ENCODE measurements around the gene CCNI.
"Not testable (repeated sequence)": the region's sequence is repeated elsewhere in the genome, so short reads cannot be mapped to it uniquely, and the experiment has no call there.

The CCNI gene

DNA sequence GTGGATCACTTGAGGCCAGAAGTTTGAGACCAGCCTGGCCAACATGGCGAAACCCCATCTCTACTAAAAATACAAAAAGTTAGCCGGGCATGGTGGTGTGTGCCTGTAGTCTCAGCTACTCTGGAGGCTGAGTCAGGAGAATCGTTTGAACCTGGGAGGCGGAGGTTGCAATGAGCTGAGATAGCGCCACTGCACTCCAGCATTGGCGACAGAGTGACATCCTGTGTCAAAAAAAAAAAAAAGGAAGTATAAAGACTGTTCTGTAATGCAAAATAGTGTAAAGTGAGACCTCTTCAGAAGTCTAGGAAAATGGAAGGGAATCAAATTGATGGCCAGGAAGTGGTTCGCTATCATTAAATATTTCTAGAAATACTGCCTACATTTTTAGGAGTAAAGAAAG is 5.0 kb upstream of the CCNI start:
- not testable (repeated sequence) for DNase-seq (ENCODE audit: low spot score)

DNA sequence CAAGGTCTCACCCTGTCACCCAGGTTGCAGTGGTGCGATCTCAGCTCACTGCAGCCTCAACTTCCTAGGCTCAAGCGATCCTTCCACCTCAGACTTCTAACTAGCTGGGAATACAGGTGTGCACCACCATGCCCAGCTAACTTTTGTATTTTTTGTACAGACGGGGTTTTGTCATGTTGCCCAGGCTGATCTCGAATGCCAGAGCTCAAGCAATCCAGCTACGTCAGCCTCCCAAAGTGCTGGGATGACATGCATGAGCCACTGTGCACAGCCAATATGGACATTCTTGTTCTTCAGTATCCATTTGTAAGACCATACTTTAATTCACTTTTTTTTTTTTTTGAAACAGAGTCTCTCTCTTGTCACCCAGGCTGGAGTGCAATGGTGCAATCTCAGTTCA is 3.5 kb upstream of the CCNI start:
- no peak for DNase-seq (ENCODE audit: low spot score)

DNA sequence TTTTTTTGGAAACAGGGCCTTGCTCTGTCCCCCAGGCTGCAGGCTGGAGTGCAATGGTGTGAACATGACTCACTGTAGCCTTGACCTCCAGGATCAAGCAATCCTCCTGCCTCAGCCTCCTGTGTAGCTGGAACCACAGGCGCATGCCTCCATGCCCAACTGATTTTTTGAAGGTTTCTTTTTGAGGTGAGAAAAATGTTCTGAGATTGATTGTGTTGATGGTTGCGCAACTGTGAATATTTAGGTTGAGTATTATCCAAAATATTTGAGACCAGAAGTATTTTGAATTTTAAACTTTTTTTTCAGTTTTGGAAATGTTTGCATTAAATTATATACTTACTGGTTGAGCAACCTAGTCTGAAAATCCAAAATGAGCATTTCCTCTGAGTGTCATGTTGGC is 2.6 kb upstream of the CCNI start:
- no peak for DNase-seq (ENCODE audit: low spot score)

DNA sequence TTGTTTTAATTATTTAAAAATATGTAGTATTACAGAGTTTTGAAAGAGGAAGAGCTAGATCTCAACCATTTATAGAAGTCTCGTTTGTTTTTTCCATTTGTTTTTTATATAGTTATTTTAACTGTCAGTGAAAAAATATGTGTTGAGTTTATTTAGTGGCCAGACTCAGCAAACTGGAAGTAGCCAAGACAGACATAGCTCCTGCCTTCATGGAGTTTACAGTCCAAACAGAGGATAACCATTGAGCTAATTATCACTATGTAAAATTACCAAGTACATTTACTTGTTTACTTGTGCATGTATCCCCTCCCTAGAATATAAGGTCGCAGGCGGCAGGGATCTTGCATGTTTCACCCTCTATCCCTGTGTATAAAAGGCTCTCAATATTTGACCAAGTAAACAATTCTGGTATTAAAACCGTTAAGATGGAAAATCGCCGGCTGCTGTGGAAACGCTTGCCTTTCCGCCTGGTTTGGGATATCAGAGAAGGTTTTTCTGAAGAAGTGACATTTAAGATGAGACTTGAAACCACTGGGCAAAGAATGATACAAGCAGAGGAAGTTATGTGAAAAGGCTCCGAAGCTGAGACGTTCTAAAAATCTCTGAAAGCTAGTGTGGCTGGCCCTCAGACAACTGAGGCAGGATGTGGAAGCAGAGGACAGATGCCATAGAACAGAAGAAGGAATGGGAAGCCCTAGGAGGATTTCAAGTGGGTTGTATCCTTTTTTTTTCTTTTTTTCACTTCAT is 1.3 kb upstream of the CCNI start:
- peak; percentile 14 for DNase-seq (ENCODE audit: low spot score)

DNA sequence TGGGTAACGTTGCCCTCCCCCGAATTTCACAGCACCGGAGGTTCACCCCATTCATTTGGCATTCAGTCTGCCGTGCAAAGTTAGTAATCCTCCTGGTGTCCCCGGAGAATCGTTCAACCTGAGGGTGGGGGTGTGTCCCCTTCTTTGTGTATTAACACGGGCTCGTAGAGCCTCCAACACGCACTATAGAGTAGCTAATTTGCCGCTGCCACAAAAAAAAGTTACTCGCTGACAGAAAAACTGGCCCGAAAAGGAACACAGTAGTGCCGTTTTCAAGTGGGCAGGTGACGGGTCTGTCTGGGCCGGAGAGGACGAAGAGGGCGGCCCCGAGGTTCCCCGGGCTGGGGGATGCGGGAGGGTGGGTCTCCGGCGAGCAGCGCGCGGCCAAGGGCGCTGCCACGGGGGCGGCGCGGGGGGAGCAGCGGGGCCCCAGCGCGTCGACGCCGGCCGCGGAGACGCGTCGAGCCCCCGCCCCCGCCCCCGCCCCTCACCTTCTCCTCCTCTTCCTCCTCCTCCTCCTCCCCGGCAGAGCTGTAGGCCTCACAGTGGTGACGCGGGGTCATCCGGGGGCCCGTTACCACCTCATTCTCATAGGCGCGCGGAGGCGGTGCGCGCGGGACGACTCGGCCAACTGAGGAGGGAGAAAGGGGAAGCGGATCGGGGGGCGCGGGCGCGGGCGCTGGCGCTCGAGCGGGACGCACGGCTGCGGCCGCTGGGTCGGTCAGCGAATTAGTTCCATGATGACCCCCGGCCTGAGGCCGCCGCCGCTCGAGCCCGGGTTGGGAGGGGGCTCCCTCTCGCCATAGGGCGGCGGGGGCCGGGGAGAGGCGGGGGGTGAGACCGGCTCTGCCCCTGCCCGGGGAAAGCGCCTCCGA is 571 bp downstream of the CCNI start:
- peak; percentile 85 for DNase-seq (ENCODE audit: low spot score)

DNA sequence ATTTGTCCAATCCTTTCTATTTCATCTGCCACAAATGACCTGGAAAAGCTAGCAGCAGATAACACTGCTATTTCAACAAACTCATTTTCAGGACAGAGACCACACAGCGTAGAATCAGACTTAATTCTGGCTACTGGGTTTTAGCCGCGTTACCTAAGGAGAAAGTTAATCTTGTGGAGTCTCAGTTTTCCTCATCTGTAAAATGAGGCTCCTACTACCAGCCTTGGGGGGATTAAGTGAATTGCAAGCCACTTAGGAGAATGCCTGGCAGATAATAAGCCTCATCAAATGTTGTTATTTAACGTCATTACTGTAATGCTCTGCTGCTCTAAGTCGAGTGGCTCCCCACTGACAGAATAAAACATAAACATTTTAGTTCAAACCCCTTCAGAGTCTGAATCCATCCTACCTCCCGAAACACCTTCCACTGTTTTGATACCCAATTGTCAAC is 1.4 kb downstream of the CCNI start:
- DNase-seq (ENCODE audit: low spot score) = peak; percentile 6

DNA sequence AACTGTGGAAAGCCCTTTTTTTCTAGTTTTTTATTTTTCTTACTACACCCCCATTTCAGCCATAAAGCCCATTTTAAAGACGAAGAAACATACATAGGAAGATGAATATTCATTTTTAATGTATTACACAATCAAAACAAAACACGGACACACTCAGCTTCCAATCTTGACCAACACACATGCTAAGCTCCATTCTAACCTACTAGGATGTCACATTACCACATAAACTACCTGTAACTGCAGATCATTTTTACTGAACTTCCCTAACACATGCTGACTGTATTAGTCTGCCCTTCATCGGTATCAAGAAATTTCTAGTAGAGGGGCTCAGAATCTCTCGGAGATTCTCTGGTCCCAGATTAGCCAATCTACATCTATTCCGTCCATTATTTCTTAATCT is 1.8 kb downstream of the CCNI start:
- peak; percentile 18 for DNase-seq (ENCODE audit: low spot score)

DNA sequence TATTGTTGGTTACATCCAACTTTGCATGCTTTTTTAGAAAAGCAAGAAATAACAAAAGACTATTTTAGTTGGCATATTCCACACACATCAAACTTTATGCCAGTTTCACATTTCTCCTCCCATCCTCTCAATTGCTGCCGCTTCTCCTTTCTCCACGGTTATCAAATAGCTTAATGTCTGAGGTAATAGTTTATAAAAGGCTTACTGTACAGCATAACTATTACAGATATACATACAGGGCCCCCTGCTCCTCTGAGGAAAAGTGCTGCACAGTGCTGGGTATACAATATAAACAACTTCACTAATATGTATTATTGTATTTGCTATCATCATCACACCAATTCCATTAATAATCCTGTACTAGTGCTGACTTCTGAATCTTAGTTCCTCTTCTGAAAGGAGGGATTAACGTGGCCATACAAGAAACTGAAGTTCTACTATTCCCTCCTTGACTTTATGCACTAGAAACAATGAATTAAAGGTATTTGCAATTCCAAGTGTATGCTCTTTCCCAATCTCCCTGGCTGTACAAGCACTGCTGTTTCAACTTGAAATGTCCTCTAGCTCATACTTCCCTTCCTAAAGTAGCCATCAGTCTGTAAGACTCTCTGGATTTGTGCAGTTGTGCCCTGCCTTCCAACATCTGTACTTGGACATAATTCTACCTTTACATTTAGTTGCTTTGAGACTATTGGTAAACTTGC is 2.5 kb downstream of the CCNI start:
- peak; percentile 40 for DNase-seq (ENCODE audit: low spot score)

DNA sequence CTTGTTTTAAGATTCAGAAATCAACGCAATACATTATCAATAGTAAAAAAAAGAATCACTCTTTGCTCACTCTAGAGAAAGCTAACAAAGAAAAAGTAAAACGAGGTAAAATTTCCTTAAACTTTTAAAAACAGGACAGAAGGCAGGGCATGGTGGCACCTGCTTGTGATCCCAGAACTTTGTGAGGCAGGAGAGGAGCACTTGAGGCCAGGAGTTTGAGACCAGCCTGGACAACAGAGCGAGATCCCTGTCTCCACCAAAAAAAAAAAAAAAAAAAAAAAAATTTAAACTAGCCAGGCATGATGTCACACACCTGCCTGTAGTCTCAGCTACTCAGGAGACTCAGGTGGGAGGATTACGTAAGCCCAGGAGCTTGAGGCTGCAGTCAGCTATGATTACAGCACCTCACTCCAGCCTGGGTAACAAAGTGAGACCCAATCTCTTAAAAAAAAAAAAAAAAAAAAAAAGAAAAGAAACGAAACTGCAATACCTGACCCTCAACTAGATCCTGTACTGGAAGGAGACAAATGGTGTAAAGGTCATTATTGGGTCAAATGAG is 3.5 kb downstream of the CCNI start:
- DNase-seq (ENCODE audit: low spot score) = no peak

DNA sequence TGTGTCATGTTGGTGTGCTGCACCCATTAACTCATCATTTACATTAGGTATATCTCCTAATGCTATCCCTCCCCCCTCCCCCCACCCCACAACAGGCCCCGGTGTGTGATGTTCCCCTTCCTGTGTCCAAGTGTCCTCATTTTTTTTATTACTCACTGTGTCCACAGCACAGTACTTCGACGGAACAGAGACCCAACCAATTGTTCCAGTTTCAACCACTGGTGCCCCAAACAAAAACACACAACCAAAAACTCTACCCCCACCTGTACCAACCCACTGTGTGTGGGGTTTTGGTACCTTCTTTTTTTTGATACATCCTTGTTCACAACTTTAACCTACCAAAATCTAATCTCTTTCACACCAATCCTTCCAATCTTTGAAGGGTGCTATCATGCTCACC is 6.3 kb downstream of the CCNI start:
- DNase-seq (ENCODE audit: low spot score) = not testable (repeated sequence)

DNA sequence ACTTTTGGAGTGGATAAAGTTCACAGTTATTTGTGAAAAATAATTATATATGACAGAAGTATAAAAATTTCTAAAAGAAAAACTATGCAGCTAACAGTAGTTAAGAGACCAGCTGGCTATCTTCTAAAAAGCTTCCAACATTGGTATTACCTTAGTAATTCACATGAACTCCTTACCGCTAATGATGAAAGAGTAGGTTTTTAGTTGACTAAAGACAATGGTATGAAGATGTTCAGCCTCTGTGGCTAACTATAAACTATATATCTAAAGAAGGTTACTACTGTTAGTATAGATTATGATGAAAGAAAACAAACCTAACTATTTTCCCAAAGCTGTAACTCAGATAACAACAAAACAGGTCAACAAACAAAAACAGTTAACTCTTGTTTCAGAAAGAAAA is 10.4 kb downstream of the CCNI start:
- no peak for DNase-seq (ENCODE audit: low spot score)

DNA sequence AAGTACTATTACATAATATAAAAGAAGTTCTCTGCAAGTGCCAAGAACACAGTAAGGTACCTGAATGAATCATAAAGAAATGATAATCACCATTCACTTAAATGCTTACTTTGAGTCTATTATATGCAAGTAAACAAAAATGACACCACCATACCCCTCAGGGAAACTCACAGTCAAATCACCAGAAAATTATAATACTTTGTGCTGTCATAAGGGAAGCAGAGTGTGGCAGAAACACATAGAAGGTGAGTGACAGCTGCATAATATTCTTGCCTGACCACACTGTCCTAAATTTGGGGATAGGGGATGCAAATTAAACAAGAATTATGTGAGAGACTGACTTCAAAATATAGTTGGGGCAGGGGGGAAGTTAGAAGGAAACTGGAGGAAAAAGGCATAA is 12.9 kb downstream of the CCNI start:
- no peak for DNase-seq (ENCODE audit: low spot score)

DNA sequence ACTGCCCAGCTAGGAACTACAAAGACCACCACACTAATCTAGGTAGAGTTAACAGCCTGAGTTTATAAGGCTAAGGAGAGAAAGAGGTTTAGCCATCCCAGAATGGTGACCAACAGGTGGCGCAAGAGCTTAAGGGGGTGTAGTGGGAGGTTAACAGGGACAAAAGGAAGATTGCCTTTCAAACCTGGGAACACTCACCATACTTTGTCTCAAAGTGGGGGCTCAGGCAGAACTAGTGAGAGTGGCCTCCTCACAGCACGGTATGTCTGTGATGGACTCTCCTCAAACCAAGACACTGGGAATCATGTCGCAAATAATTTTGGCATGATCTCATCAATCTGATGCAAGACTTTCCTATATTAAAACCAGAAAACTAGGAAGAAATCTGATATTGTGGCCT is 23.4 kb downstream of the CCNI start:
- peak; percentile 22 for DNase-seq (ENCODE audit: low spot score)

DNA sequence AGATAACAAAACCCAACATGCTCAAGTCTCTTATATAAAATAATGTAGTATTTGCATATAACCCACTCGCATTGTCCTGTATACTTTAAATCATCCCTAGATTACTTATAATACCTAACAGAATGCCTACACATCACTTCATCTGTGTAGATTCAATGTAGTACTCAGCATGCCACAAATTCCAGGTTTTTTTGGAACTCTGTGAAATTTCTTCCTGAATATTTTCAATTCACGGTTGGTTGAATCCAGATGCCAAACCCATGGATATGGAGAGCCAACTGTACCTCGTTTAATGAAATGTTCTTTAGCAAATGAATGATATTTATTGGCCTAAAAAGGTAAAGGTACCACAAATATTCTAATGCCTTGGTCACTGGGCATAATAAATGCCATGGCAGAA is 24.8 kb downstream of the CCNI start:
- no peak for DNase-seq (ENCODE audit: low spot score)

DNA sequence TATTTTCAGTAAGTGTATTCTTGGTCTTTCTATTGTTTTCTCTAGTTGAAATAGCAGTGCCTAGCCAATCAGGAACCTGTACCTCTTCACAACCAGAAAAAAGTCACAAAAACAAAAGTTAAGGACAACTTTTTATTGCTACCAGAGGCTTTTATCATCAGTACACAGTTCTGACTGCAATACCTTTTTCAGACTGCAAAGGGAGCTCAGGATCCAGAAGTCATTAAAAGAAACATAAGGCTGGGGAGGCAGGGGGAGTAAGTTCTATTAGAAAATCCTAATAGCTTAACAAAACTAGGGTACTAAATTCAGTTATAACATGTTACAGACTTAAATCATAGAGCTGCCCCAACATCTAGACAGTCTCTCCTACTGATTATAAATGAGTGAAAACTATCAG is 28.8 kb downstream of the CCNI start:
- peak; percentile 53 for DNase-seq (ENCODE audit: low spot score)

DNA sequence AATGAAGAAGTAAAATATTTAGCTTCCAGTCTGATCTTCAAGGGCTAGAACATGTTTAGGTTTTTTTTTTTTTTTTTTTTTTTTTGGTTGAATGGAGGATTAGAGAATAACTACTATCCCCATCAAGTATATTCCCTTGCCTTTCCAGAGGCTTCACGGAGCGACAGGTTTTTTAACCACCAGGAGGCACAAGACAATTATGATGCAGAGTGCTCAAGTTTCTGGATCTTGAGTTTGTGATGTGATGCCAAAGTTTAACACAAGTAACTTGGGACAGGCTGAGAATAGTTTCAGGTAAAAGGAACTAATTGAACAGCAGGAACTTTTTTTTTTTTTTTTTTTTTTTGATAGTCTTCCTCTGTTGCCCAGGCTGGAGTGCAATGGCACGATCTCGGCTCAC is 30.3 kb downstream of the CCNI start:
- DNase-seq (ENCODE audit: low spot score) = peak; percentile 23

DNA sequence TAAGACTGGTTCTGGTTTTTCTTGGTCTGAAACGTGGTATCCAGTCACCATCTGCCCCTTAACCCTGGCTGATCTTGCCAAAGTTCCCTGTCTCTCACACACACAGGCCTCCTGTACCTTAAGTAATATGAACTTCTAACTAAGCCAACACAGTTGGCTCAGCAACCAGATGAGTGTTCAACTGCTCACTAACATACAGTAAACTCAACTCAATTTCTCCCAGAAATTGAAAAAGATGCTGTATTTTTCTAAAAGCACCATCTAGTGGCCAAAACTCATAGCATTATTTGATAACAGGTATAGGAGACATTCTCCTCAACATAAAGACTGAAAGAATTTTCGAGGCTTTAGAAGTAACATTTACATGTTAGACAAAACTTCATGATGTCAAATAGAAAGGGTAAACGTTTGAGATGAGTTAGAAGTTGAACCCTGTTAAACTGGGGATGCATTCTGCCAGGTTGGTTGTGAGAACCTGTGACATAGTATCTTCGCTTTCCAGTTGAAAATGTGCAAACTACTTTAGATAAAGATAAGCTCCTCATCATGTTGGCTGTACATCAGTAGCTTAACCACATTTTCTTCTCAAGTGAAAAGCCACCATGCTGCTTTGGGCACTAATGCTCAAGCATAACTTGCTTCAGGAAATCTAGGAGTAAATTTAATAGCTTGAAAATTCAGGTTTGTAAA is 31.2 kb downstream of the CCNI start:
- peak; percentile 62 for DNase-seq (ENCODE audit: low spot score)

DNA sequence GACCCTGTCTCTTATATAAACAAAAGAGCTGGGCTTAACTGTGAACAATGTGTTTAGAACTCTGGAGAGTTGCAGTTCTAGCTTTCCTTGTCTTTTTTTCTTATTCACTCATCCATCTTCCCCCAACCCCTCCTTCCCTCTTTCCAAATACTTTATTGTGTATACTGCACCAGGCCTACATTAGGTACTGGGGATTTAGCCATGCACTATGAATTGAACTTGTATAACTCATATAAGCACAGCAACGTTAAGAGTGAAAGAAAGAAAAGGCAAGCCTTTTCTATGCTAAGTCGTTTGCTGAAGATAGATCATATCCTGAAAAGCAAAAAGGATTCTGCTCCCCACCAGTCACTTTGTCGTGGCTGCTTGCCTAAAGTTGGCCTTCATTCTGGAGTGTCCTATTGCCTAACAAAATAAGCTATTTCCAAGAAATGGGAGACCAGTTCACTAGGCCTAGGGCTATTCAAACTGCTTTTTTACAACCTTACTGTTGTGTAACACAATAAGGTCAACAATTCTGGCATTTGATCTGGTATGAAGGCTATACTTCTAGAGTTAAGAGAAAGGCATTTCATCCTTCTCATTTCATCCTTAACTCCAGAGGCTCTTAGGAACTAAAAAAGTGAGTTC is 32.2 kb downstream of the CCNI start:
- no peak for DNase-seq (ENCODE audit: low spot score)

DNA sequence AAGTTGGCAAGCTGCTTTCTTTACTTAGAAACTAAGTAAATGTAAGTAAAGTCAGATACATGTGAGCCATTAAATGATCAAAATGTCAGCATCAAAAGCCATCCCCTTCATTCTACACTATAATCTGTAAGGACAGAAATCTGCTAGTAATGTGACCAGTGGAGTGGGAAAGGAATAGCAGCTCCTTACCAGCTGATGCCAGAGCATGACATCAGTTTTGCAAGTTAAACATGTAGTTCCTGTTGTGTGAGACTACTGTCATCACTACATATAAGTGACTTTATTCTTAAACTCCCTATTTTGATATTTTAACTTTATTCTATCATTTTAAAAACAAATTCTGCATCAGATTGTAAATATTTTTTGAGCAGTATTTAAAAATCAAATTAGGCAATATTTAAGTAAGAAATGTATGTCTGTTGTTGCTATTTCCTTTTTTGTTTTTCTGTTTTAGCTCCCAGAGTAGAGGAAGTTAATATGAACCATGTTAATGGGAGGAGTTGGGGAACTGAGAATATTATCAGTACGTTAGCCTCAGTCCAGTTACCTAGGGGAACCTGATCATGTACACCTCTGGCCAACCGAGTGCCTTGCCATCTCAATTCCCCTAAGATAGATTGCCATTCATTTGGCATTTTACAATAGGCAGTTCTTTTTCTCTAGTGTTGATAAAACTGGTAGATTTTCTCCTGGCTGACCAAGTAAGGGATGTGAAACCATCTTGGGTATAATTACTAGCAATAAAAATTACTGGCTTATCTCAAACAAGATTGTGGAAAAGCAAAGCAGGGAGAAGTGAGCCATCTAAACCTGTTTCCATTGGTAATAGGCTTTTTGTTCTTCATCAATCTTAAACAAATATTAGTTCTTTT is 34.7 kb downstream of the CCNI start:
- peak; percentile 11 for DNase-seq (ENCODE audit: low spot score)

DNA sequence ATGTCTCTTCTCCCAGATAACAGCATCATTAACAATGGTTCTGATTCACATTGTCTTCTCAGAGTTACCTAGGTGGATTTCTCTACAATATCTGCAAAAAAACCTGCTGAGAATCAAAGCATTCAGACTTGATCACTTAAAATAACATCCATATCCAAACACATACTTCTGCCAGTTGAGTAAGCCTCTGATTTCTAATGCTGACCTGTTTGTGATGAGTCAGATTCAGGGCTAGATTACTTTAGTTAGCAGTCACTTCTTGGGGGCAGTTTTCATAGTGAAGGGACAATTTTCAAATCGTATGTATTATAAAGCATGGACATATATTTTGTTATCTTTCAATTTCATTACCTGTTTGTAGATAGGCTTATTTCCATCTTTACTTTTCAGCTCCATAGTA is 35.5 kb downstream of the CCNI start:
- DNase-seq (ENCODE audit: low spot score) = peak; percentile 58

Measured in RKO (cell line).